A549 (cell line): Measurements from ENCODE around the gene NOX3.

Experiments used
- HOXA7 ChIP-seq: fragments of 250-450 bp; sonication (Bioruptor Pico); IDR thresholded peaks from 2 replicates; pipeline ENCODE4 v1.5.0; 2020; ENCODE audit warnings: mild to moderate bottlenecking, moderate library complexity
- JUN ChIP-seq, 2 experiments: fragments of >200 bp; sonication (Bioruptor Twin); formaldehyde crosslinking; IDR thresholded peaks; 2 replicates in 1 of 2; 3 replicates in 1 of 2; pipeline ENCODE4 v1.6.1; 2016 to 2017
- MYC ChIP-seq: IDR thresholded peaks from 2 replicates; pipeline ENCODE4 v1.6.1; 2012; ENCODE audit warnings: mild to moderate bottlenecking, inconsistent platforms, low read length, improper control_type of control experiment, borderline replicate concordance
- POLR2A ChIP-seq: IDR thresholded peaks from 2 replicates; pipeline ENCODE4 v1.6.1; 2012; ENCODE audit warnings: mild to moderate bottlenecking, low read length
- RAD21 ChIP-seq, 2 experiments: fragments of >200 bp in 1 of 2; sonication (Bioruptor Twin) in 1 of 2; formaldehyde crosslinking in 1 of 2; IDR thresholded peaks in 1 of 2; conservative IDR thresholded peaks in 1 of 2; 2 replicates in 1 of 2; 3 replicates in 1 of 2; pipeline ENCODE4 v1.6.1; 2012 to 2018; ENCODE audit warnings: inconsistent platforms in 1 of 2
- SREBF2 ChIP-seq: fragments of 450-650 bp; IDR thresholded peaks from 2 replicates; pipeline ENCODE4 v1.6.1; 2014; ENCODE audit warnings: mild to moderate bottlenecking, moderate library complexity
- TF ChIP-seq, protein P1 (sequence below): fragments of >200 bp; sonication (Bioruptor Twin); formaldehyde crosslinking; IDR thresholded peaks from 3 replicates; pipeline ENCODE4 v1.5.1; 2016
- TF ChIP-seq, protein P2 (sequence below): fragments of 250-450 bp; sonication (Bioruptor Pico); IDR thresholded peaks from 2 replicates; pipeline ENCODE4 v1.5.0; 2021; ENCODE audit warnings: mild to moderate bottlenecking, moderate library complexity, borderline replicate concordance
- TF ChIP-seq, protein P3 (sequence below): IDR thresholded peaks from 2 replicates; pipeline ENCODE4 v1.6.1; 2012

DNA sequence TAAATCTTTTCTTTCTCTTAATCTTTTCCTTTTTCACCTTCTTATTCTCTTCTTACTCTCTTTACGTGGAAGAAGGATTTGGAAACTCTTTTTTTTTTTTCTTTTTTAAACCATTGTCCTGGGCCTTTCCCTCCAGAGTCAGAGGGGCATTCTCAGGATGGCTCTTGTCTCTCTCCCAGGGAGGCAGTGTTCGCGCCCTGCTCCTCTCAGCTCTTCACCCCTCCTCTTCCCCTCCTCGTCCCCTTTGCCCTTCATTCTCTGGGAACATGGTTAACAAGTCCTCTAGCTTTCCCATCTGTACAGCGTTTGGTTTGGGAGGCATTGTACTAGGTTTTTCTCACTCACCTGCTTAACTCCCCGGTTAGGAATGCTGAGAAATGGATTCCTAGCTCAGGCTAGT is 89.3 kb downstream of the NOX3 start:
- no peak for TF ChIP-seq SREBF2
- no peak for TF ChIP-seq MYC
- TF ChIP-seq, protein P1, sequence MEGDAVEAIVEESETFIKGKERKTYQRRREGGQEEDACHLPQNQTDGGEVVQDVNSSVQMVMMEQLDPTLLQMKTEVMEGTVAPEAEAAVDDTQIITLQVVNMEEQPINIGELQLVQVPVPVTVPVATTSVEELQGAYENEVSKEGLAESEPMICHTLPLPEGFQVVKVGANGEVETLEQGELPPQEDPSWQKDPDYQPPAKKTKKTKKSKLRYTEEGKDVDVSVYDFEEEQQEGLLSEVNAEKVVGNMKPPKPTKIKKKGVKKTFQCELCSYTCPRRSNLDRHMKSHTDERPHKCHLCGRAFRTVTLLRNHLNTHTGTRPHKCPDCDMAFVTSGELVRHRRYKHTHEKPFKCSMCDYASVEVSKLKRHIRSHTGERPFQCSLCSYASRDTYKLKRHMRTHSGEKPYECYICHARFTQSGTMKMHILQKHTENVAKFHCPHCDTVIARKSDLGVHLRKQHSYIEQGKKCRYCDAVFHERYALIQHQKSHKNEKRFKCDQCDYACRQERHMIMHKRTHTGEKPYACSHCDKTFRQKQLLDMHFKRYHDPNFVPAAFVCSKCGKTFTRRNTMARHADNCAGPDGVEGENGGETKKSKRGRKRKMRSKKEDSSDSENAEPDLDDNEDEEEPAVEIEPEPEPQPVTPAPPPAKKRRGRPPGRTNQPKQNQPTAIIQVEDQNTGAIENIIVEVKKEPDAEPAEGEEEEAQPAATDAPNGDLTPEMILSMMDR: no peak
- no peak for TF ChIP-seq JUN (IDR thresholded peaks at IDR 0.05)
- TF ChIP-seq, protein P2, sequence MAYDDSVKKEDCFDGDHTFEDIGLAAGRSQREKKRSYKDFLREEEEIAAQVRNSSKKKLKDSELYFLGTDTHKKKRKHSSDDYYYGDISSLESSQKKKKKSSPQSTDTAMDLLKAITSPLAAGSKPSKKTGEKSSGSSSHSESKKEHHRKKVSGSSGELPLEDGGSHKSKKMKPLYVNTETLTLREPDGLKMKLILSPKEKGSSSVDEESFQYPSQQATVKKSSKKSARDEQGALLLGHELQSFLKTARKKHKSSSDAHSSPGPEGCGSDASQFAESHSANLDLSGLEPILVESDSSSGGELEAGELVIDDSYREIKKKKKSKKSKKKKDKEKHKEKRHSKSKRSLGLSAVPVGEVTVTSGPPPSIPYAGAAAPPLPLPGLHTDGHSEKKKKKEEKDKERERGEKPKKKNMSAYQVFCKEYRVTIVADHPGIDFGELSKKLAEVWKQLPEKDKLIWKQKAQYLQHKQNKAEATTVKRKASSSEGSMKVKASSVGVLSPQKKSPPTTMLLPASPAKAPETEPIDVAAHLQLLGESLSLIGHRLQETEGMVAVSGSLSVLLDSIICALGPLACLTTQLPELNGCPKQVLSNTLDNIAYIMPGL: no peak
- TF ChIP-seq RAD21 (conservative IDR thresholded peaks at IDR 0.05 in 1 of 2, IDR thresholded peaks at IDR 0.05 in 1 of 2): no peak
- TF ChIP-seq, protein P3, sequence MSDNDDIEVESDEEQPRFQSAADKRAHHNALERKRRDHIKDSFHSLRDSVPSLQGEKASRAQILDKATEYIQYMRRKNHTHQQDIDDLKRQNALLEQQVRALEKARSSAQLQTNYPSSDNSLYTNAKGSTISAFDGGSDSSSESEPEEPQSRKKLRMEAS: no peak
- TF ChIP-seq HOXA7 (CRISPR knock-in tag): no peak
- no peak for TF ChIP-seq POLR2A
